D721Med (cell line): ENCODE data around the gene CDH20.

ENCODE experiments used
- DNase-seq: peaks from one replicate; pipeline ENCODE4 v3.0.0; 2011; ENCODE audit warnings: low spot score; ENCODE audit not compliant: insufficient read length
- FAIRE-seq: peaks from 2 replicates; lab custom pipeline; 2011; peaks lifted over from hg19 to GRCh38; lab: Jason Lieb, UNC
- CTCF ChIP-seq: IDR thresholded peaks from 2 replicates; pipeline ENCODE4 v1.5.1; 2012; ENCODE audit warnings: mild to moderate bottlenecking, control low read depth; ENCODE audit not compliant: insufficient read depth; ENCODE audit errors: missing control alignments

CDH20 gene

GRCh38 chr18:61398961-61399705 lies 65.9 kb downstream of the CDH20 start:
- FAIRE-seq, result no peak
- no peak for DNase-seq
- no peak for TF ChIP-seq CTCF

GRCh38 chr18:61400016-61400635 lies 66.9 kb downstream of the CDH20 start:
- TF ChIP-seq CTCF, result no peak
- FAIRE-seq (no peak), DNase-seq (no peak)

GRCh38 chr18:61400716-61401115 lies 67.5 kb downstream of the CDH20 start:
- no peak for TF ChIP-seq CTCF
- no peak for DNase-seq
- FAIRE-seq, result no peak

- no peak for FAIRE-seq
- DNase-seq, result no peak
- no peak for TF ChIP-seq CTCF
These were observed 69.5 kb downstream of the CDH20 start for GRCh38 chr18:61402726-61403125.

GRCh38 chr18:61413396-61413795 lies 80.2 kb downstream of the CDH20 start:
- no peak for TF ChIP-seq CTCF
- FAIRE-seq, result no peak
- DNase-seq, result no peak

- FAIRE-seq, result no peak
- DNase-seq, result no peak
- TF ChIP-seq CTCF, result no peak
These were observed 80.9 kb downstream of the CDH20 start for GRCh38 chr18:61414086-61414485.

GRCh38 chr18:61419763-61420162 lies 86.5 kb downstream of the CDH20 start:
- TF ChIP-seq CTCF, result no peak
- DNase-seq, result no peak
- FAIRE-seq, result no peak
